ENCODE measurements around the gene ESPNL.
"Not testable (repeated sequence)": the region's sequence is repeated elsewhere in the genome, so short reads cannot be mapped to it uniquely, and the experiment has no call there.

ESPNL gene

DNA sequence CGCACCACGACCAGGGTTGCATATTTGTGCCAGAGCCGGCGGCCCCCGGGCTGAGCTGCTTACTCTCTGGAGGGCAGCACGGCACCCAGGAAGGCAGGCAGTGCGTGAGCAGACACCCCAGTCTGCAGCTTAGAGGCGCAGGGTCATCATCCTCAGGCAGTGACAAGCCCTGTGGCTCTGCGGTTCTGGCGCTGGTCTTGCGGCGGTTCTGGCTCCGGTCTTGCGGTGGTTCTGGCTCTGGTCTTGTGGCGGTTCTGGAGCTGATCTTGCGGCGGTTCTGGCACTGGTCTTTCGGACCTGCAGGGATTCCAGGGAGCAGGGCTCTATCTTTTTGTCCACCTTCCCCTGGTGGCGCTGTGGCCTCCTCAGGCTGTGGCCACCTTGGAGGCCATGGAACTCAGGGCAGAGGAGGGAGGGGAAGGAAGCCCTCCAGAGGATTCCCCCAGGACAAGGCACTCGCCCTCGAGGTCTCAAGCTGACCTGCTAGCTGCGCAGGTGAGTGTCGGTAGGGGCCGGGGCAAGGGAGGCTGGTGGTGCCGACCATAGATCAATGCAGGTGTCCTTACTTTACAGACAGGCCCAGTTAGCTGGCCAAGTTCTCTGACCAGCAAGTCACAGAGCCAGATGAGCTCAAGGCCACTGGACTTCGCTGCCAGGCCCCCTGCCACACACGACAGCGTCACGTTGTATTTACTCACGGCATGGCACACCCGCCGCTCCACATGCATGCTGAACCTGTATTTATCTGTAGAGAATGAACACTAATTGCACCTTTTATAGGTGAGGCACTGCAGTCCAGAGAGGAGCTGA, 14.9 kb downstream of the ESPNL start:
- DNase-seq (ENCODE audit: low spot score) = no peak
- FAIRE-seq = no peak

DNA sequence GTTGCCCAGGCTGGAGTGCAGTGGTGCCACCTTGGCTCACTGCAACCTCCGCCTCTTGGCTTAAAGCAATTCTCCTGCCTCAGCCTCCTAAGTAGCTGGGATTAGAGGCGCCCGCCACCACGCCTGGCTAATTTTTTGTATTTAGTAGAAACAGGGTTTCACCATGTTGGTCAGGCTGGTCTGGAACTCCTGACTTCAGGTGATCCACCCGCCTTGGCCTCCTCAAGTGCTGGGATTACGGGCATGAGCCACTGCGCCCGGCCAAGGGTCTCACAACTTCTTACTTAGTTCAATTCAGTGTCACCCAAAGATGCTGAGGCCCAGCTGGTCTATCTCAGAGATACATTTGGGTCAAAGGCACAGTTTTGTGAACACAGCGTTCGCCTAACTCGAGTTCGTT, 15.6 kb downstream of the ESPNL start:
- not testable (repeated sequence) for DNase-seq (ENCODE audit: low spot score); FAIRE-seq

DNA sequence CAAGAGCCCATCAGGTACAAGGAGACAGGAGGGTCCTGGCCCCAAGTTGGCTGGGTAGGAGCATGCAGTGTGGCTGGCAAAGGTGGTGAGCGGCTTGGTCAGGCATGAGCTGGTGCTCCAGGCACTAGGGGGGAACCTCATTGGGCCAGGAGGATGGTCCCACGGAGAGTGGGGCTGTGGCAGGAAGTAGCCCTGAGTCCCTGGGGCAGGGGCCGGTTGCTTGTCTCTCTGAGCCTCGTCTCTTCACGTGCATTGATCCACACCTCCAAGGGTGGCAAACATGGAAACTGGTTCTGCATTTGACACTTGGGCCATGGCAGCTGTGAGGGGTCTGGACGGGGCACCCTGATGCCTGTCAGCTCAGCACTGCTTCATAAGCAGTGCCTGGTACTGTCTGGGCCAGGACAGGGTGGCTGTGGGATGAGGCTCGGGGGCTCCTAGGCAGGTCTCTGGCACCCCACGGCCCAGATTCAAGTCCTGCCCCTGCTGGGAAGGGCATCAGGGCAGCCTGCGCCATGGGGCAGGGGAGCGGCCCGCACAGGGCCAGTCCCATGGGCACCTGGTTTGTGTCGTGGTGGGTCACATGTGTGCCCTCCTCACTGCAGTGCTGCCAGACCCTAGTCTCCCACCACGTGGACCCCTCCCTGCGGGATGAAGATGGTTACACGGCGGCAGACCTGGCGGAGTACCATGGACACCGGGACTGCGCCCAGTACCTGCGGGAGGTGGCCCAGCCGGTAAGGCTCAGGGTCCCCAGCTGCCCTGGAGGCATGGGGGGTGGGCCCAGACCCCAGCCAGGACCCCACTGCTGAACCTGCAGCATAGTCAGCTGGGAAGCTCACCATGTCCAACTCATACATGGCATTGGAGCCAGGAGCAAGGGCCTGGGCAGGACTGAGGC, 16.4 kb downstream of the ESPNL start:
- no peak for FAIRE-seq

DNA sequence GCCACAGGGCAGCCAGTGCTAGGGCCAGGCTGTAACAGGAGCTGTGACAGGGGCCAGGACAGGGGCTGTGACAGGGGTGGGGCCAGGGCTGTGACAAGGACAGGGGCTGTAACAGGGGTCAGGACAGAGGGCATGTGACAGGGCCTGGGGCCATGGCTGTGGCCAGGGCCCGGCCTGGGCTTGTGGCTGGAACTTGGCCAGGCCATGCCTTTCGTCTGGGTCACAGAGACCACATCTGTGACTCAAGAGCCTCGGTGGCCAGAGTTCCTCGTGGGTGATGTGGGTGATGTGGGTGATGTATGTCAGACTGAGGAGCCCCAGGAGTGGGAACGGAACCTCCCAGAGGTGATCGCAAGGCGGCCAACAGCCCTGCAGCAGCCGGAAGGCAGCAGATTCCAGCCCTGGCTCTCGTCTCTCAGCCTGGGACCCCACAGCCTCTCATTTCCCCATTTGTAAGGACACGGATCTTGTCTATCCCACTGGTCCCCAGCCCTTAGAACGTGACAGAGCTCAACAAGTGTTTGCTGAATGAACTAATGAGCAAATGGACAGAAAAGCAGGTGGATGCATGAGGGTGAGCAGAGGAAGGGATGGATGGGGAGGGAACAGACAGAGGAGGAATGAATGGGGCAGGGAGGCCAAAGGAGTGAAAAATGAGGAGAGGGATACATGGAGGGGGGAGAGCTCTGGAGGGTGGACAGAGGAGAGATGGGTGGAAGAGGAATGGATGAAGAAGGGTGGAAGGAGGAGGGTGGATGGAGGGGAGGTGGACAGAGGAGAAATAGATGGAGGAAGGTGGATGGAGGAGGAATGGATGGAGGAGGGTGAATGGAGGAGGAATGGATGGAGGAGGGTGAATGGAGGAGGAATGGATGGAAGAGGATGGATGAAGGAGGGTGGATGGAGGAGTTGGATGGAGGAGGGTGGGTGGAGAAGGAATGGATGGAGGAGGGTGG, 17.3 kb downstream of the ESPNL start:
- FAIRE-seq (peak; percentile 70), DNase-seq (ENCODE audit: low spot score) (peak; percentile 78)

More for the DNA sequence above, 16.4 kb downstream of the ESPNL start:
- no peak for DNase-seq (ENCODE audit: low spot score)

DNA sequence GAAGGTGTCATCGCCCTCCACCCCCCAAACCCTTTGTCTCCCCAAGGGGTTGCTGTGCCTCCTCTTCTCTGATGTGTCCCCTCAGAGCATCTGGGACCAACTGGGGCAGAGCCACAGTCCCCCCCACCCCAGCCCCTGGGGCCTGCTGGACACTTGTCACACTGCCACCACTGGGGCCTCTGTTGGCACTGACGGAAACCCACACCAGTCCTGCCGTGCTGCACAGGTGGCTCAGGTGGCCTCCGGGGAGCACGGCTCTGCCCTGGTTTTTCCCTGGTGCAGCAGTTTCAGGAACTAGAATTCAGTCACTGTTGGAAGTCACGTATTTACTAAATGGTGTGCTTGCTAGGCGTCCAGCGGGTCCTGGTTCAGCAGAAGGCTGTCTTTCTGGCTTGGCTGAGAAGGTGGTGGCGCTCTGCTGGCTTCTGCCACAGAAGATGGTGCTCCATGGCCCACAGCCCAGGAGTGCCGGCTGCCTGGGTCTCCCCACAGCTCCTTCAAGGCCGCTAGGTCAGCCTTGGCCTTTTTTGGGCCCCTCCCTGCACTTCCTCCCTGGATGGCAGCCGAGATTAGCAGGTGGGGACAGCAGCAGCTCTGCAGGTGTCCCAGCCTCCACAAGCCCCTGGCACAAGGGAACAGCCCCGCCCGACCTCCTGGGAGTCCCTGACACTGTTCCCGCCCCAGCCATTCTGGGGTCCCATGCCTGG, 19.8 kb downstream of the ESPNL start:
- no peak for FAIRE-seq
- no peak for DNase-seq (ENCODE audit: low spot score)

DNA sequence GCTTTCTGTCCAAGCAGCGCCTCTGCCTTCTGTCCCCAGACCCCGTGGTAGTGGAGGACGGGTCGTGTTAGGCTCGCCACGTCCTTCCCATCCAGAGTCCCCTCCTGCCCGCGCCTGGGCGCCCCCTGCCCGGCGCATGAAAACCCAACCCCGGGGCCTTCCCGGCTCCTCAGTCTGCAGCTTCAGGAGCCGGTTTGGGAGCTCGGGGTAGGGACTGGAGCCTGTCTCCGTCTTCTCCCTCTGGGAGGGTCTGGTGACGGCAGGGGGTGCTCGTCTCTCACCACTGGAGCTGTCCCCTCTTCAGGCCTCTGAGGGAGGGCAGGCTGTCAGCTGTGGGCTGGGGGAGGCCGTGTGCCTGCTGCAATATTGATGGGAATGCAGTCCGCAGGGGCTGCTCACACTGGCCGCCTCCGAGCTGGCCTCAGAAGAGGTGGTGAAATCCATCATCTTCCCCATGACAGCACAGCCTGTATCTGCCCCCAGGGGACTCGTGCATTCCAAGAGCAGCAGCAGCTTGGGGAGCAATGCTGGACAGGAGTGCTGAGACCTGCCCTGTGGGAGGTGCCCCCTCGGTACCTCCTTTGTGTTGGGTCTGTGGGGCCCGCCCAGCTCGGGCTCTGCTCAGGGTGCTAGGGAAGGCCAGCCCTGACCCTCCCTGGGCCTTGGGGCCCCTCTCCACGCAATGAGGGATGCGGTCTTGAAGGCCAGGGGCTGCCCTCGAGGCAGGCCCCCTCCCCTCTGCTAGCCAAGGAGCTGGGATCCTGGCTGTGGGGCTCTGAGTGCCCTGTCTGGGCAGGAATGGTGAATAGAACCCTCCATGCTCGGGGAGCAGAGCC, 20.5 kb downstream of the ESPNL start:
- FAIRE-seq = no peak
- DNase-seq (ENCODE audit: low spot score) = no peak

DNA sequence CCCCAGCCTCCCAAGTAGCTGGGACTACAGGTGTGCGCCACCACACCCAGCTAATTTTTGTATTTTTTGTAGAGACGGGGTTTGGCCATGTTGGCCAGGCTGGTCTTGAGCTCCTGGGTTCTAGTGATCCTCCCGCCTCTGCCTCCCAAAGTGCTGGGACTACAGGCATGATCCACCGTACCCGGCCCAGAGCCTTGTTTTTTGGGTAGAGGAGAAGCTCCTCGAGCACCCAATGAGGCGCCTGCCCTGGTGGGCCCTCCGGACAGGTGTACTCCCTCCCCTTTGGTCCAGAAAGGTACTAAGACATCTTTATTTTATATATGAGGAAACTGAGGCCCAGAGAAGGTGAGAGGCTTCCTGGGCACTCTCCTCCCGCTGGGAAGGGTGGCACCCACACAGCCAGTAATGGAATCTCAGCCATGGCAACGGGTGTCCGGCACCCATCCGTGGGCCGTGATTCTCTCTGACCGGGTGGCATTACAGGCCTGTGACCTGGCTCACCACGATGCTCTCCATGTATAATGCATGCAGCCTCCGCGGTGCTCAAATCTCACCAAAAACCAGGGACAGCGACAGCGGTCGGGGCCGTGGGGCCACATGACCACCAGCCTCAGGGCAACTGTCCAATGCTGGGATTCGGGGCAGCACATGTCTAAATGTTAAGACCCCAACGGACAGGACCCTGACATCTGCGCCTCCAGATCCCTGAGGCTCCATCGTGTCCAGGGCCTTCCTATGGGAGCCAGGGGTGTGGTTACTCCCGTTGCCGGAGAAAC, 21.6 kb downstream of the ESPNL start:
- DNase-seq (ENCODE audit: low spot score) = no peak
- FAIRE-seq = no peak

DNA sequence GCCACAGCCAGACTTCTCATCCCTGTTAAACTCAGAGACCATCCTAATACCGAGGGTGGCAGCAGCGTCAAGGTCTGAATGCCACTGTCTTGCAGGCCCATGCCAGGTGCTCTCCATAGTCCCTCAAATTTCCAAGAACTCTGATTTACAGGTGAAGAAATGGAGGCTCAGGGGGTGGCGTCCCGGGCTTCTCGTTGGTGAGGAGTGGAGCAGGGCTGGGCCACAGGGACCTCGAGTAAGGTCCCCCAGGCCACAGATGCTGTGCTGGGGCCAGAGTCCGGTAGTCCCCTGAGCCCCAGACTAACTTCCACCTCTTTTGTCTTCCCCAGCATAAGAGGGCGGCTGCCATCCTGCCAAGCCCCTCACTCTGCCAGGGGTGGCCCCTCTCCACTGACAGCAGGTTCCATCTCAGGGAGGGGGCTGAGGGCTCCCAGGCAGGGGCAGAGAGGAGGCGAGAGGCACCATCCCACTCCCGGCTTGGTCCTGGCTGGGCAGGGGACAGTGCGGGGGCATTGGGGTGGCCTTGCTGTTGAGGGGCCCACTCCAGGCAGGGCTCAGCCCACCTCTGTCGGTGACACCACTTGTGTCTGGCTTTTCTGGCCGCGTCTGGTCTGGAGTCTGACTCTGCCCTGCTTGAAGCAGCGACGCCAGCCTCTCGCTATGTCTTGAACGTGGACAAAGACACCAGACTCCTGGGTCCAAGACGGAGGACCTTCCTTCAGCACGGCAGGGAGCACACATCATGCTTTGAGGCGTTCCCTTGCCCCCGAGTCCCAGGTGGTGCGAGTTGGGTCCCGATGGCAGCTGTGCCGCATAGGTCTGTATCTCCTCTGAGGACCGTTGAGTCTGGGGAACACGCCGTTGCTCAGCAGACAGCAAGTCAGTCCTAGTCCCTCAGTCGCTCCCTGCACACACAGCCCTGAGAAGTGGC, 22.4 kb downstream of the ESPNL start:
- DNase-seq (ENCODE audit: low spot score) (no peak), FAIRE-seq (no peak)

DNA sequence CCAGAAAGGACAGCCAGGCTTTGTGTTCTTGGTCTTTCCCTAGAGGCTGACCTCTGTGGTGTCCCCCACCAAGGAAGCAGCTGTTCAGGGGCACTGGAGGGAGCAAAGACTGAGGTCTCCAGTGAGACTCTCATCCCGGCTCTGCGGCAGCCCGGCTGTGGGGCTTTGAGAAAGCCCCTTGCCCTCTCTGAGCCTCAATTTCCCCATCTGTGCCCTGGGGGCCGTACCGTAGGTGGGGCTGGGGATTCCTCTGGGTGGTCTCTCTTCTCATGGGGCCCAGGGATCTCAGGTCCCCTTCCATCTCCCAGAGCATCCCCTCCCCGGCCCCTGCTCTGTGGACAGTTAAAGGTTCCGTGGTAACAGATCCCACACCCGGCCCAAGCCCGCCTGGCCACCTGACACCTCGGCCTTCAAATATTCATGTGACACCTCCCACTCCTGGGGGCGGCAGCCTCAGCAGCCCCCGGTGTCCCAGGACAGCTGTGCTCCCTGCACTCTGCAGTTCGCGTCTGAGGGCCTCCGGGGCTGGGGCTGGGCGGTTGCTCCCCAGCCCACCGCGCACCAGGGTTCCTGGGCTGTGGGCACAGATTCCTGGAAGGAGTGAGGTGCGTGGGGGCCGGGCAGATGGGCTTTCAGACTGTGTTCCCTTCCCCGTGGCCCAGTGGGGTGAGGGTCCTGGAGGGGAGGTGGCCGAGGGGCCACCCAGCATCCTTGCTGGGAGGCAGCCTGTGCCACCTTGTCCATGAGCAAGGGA, 23.3 kb downstream of the ESPNL start:
- no peak for FAIRE-seq
- DNase-seq (ENCODE audit: low spot score) = no peak

DNA sequence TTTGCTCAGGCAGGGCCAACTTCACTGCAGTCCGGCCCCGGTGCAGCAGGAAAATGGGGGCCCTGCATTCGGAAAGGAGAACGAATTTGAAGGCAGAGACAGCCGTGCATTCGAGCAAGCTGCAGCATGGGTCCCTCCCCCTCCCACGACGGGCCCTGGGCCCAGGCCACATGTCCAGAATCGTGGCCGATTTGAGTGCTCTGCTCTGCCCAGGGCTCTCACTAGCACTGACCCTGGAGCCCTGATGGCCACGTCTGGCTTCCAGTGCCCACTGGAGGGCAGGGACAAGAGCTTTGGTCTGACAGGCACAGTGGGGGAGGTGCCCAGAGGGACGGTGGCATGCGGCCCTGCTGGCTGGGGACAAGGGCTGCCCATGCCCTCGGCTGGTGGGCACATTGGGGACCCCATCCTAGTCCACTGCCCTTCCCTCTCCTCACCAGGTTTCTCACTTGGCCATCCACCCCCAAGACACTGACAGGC, 23.9 kb downstream of the ESPNL start:
- DNase-seq (ENCODE audit: low spot score) (no peak), FAIRE-seq (no peak)

DNA sequence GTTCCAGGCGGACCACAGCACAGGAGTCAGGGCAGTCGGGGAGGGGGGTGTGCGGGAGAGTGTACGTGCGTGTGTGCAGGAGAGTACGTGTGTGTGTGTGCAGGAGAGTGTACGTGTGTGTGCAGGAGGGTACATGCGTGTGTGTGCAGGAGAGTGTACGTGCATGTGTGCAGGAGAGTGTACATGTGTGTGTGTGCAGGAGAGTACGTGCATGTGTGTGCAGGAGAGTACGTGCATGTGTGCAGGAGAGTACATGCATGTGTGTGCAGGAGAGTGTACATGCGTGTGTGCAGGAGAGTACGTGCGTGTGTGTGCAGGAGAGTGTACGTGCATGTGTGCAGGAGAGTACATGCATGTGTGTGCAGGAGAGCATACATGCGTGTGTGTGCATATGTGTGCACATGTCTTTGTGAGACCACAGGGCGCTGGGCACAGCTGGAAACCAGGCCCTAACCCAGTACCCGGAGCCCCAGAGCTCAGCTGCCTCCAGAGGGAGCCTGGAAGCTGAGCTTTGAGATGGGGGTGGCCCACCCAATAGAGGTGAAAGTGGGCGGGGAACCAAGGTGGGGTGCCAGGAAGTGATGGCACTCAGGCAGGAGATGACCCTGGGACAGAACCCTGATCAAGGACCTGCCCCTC, 24.5 kb downstream of the ESPNL start:
- FAIRE-seq = no peak
- no peak for DNase-seq (ENCODE audit: low spot score)

DNA sequence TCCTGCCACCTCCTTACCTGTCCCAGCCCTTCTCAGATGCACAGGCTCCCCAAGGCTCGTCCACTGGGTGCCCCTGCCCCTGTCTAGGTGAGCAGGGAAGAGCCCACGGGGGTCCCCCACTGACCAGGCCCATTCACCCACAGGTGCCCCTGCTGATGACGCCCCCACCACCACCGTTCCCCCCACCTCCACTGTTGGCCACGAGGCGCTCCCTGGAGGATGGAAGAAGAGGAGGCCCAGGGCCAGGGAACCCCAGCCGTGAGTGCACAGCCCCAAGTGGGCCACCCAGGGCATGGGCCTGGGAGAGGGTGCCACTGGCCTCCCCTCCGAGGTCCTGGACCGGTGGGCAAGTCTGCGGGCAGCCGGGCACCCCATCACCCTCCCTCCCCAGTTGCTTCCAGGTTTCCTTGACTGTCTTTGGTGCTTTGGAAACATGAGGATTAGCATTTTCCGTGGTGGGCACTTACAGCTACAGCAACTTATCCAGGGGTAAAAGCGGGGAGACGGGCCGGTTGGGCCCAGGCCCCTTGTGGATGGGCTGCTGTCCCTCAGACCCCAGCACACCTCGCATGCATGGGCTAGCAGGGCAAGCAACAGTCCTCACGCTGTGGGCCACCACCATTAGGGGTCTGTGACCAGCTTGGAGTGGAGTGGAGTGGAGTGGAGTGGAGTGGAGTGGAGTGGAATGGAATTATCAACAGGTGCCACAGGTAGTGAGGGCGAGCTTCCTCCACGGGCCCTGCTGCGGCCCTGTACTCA, 25.2 kb downstream of the ESPNL start:
- DNase-seq (ENCODE audit: low spot score) = no peak
- FAIRE-seq = no peak

DNA sequence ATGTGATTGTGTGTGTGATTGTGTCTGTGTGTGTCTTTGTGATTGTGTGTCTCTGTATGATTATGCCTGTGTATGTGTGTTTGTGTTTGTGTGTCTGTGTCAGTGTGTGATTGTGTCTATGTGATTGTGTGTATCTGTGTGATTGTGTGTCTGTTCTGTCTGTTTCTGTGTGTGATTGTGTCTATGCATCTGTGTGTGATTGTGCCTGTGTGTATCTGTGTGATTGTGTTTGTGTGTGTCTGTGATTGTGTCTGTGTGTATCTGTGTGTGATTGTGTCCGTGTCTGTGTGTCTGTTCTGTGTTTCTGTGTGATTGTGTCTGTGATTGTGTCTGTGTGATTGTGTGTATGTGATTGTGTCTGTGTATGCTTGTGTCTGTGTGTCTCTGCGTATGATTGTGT, 26.2 kb downstream of the ESPNL start:
- no peak for FAIRE-seq
- DNase-seq (ENCODE audit: low spot score) = no peak

DNA sequence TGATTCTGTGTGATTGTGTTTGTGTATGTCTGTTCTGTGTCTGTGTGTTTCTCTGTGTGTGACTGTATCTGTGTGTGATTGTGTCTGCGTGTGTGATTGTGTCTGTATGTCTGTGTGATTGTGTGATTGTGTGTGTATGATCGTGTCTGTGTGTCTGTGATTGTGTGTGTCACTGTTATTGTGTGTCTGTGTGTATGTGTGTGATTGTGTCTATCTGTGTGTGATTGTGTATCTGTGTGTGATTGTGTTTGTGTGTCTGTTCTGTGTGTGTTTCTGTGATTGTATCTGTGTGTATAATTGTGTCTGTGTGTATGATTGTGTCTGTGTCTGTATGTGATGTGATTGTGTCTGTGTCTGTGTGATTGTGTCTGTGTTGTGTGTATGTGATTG, 26.6 kb downstream of the ESPNL start:
- DNase-seq (ENCODE audit: low spot score) = no peak
- FAIRE-seq = no peak

DNA sequence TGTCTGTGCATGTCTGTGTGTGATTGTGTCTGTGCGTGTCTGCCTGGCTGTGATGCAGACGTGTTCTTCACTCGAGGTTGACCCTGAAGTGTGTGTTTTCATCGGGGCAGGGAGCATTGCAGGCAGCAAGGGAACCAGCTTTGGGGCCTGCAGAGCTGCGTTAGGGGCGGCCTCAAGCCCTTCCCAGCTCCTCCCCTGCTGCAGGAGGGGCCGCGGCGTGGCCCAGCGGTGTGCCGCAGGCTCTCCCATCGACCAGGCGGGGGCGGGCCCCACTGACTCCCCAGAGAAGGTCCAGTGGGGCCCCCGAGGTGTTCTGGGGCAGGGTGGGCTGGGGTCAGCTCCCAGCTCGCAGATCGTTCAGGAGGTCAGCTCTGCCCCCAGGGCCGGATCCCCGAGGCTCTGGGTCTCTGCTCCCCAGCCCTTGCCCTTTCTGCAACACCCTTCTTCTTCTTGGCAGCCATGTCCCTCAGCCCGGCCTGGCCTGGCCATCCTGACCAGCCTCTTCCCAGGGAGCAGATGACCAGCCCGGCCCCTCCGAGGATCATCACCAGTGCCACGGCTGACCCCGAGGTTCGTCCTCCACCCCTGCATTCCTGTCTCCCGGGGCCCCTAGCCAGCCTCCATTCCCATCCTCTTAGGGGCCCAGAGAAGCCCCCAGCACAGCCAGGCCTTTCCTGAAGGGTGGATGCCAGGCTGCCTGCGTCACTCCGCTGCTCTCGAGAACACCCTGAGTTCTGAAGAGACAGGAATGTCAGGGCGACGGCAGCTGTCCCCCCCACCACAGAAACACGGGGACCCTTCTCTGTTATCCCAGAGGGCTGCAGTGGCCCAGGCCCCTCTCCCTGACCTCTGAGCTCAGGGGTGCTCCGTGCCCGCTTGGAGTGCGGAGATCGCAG, 27.3 kb downstream of the ESPNL start:
- FAIRE-seq = no peak
- DNase-seq (ENCODE audit: low spot score) = no peak

Data from RCC 7860 (cell line).